ENCODE results near the gene ACOT12. TPM values are rescaled to one million over a fixed set of nuclear protein-coding genes. Genes with fewer than 3 reads are reported as not detected.
A peak's percentile ranks its signal among the peaks of the same experiment; 100 is the strongest.

Gene ACOT12
- total and polyA plus RNA-seq, 2 of the 13 experiments (the other 11 are each of a cell fraction or from before 2014, with no cell fraction given): not detected

GRCh38 chr5:81301271-81302015 is 92.5 kb downstream of the ACOT12 start, which contains the start of gene ZCCHC9 (continued):
- TF ChIP-seq ZSCAN21 (CRISPR knock-in tag; IDR thresholded peaks at IDR 0.05; ENCODE audit: borderline replicate concordance) (peak; percentile 57; the same call in 1 of the 2 replicates), ZMAT5 (CRISPR knock-in tag; IDR thresholded peaks at IDR 0.05; ENCODE audit: borderline replicate concordance, low read depth) (no peak), ZFY (CRISPR knock-in tag; IDR thresholded peaks at IDR 0.05) (peak; percentile 75), RXRB (CRISPR knock-in tag; IDR thresholded peaks at IDR 0.05; ENCODE audit: borderline replicate concordance) (peak; percentile 66; the same call in 1 of the 2 replicates), AFF4 (CRISPR knock-in tag; IDR thresholded peaks at IDR 0.05) (0 out of 2 replicates have a peak, but pooled peaks have one; percentile 7), GTF3A (CRISPR knock-in tag; conservative IDR thresholded peaks at IDR 0.05) (no peak), FOXC1 (CRISPR knock-in tag; IDR thresholded peaks at IDR 0.05; ENCODE audit: borderline replicate concordance) (peak; percentile 88; the same call in 1 of the 2 replicates), ZNF841 (CRISPR knock-in tag; IDR thresholded peaks at IDR 0.05; ENCODE audit: borderline replicate concordance) (no peak), ZNF276 (CRISPR knock-in tag; IDR thresholded peaks at IDR 0.05; ENCODE audit: low read depth) (peak; percentile 70; the same call in 1 of the 2 replicates), ZSCAN9 (CRISPR knock-in tag; IDR thresholded peaks at IDR 0.05; ENCODE audit: borderline replicate concordance) (peak; percentile 47; the same call in 1 of the 2 replicates), HIVEP1 (CRISPR knock-in tag; IDR thresholded peaks at IDR 0.05) (peak; percentile 82), ARID3A (IDR thresholded peaks at IDR 0.05; ENCODE audit: low read depth, low read length) (no peak), ZNF34 (CRISPR knock-in tag; IDR thresholded peaks at IDR 0.05; ENCODE audit: borderline replicate concordance) (no peak), TP53 (CRISPR knock-in tag; conservative IDR thresholded peaks at IDR 0.05) (no peak), ZNF564 (CRISPR knock-in tag; IDR thresholded peaks at IDR 0.05) (0 out of 2 replicates have a peak, but pooled peaks have one; percentile 78)
